HepG2 (cell line): Measurements from ENCODE around the gene KSR1.

Source experiments
- BCL3 ChIP-seq: sonication (generic); formaldehyde crosslinking; IDR thresholded peaks from 2 replicates; pipeline ENCODE4 v1.5.1; 2020; ENCODE audit warnings: mild to moderate bottlenecking, missing genetic modification reagents, moderate library complexity
- CERS6 ChIP-seq: sonication (generic); formaldehyde crosslinking; IDR thresholded peaks from 2 replicates; pipeline ENCODE4 v1.5.0; 2020; ENCODE audit warnings: missing genetic modification reagents
- KAT8 ChIP-seq: IDR thresholded peaks from 2 replicates; pipeline ENCODE4 v1.6.1; 2016; ENCODE audit warnings: missing genetic modification reagents, missing compliant biosample characterization
- KLF16 ChIP-seq, 2 experiments: sonication (generic) in 1 of 2; formaldehyde crosslinking in 1 of 2; IDR thresholded peaks; 2 replicates each; pipeline versions ENCODE4 v1.6.1 to v1.8.0; 2016 to 2023; ENCODE audit warnings: missing genetic modification reagents in 2 of 2, missing compliant biosample characterization in 1 of 2
- MEF2D ChIP-seq: sonication (generic); formaldehyde crosslinking; IDR thresholded peaks from 2 replicates; pipeline ENCODE4 v1.5.1; 2020; ENCODE audit warnings: mild to moderate bottlenecking, missing genetic modification reagents
- PTBP1 ChIP-seq: fragments of 200-400 bp; formaldehyde crosslinking; IDR thresholded peaks from 2 replicates; pipeline ENCODE4 v1.6.1; 2018; ENCODE audit warnings: low read length, low read depth; ENCODE audit not compliant: poor library complexity, severe bottlenecking
- ZNF570 ChIP-seq: sonication (generic); formaldehyde crosslinking; IDR thresholded peaks from 2 replicates; pipeline ENCODE4 v1.4.0; 2020; ENCODE audit warnings: mild to moderate bottlenecking, missing genetic modification reagents, borderline replicate concordance
- ZNF616 ChIP-seq: sonication (generic); formaldehyde crosslinking; IDR thresholded peaks from 2 replicates; pipeline ENCODE4 v1.5.0; 2020; ENCODE audit warnings: low read depth, mild to moderate bottlenecking, missing genetic modification reagents
- ZNF660 ChIP-seq: sonication (generic); formaldehyde crosslinking; IDR thresholded peaks from 2 replicates; pipeline ENCODE4 v1.5.1; 2020; ENCODE audit warnings: mild to moderate bottlenecking, low read depth, missing genetic modification reagents, borderline replicate concordance
- ZNF687 ChIP-seq: sonication (generic); formaldehyde crosslinking; IDR thresholded peaks from 2 replicates; pipeline ENCODE4 v1.5.1; 2020; ENCODE audit warnings: mild to moderate bottlenecking, missing genetic modification reagents, moderate library complexity

GRCh38 chr17:27525316-27525715 lies 69.1 kb downstream of the KSR1 start:
- TF ChIP-seq ZNF660 (CRISPR knock-in tag) = no peak
- TF ChIP-seq PTBP1 = no peak
- TF ChIP-seq ZNF616 (CRISPR knock-in tag) = no peak
- no peak for TF ChIP-seq ZNF570 (CRISPR knock-in tag)
- TF ChIP-seq CERS6 (CRISPR knock-in tag) = no peak
- no peak for TF ChIP-seq BCL3 (CRISPR knock-in tag)
- no peak for TF ChIP-seq ZNF687 (CRISPR knock-in tag)
- TF ChIP-seq KAT8 (CRISPR knock-in tag) = no peak
- TF ChIP-seq MEF2D (CRISPR knock-in tag) = no peak
- TF ChIP-seq KLF16 (CRISPR knock-in tag; IDR thresholded peaks at IDR 0.05) = no peak
